Activated CD8-positive, alpha-beta T cell treated with anti-CD3 and anti-CD28 coated beads for 36 hours (primary cell): ENCODE results near the gene SRGAP1. TPM values are rescaled to one million over a fixed set of nuclear protein-coding genes. Genes with fewer than 3 reads are reported as not detected.

Experiments used
- ATAC-seq: fragments of 200-7000 bp; cut with Tn5 transposase; one replicate; pipeline ENCODE4 v1.10.0; 2021; ENCODE audit warnings: mild to moderate bottlenecking, moderate library complexity
- CTCF ChIA-PET: fragments of 350-600 bp; sonication (Branson Sonifier 250); formaldehyde crosslinking; loops from one replicate; lab custom pipeline; 2021; ENCODE audit warnings: antibody characterized with exemption; lab: Charles Lee
- POLR2A ChIA-PET: fragments of 350-600 bp; sonication (Branson Sonifier 250); formaldehyde crosslinking; loops from one replicate; lab custom pipeline; 2021; ENCODE audit warnings: antibody characterized with exemption; lab: Charles Lee
- DNase-seq: peaks from one replicate; pipeline ENCODE4 v3.0.0-alpha.2; 2020
- H3K27ac Mint-ChIP-seq: one replicate; pipeline ENCODE4 v1.8.0; 2021; ENCODE audit warnings: mild to moderate bottlenecking, mixed read lengths
- H3K27me3 Mint-ChIP-seq: one replicate; pipeline ENCODE4 v1.8.0; 2021; ENCODE audit warnings: mixed read lengths
- H3K36me3 Mint-ChIP-seq: one replicate; pipeline ENCODE4 v1.8.0; 2021; ENCODE audit warnings: low read depth, mixed read lengths
- H3K4me1 Mint-ChIP-seq: one replicate; pipeline ENCODE4 v1.8.0; 2021; ENCODE audit warnings: low read depth, mixed read lengths
- H3K4me3 Mint-ChIP-seq: one replicate; pipeline ENCODE4 v1.8.0; 2021; ENCODE audit warnings: mild to moderate bottlenecking, moderate library complexity, mixed read lengths
- H3K9me3 Mint-ChIP-seq: one replicate; pipeline ENCODE4 v1.8.0; 2021; ENCODE audit warnings: mixed read lengths
- CTCF ChIP-seq: fragments of 200-600 bp; IDR thresholded peaks from one replicate; pipeline ENCODE4 v1.8.0; 2022; ENCODE audit warnings: antibody characterized with exemption, mild to moderate bottlenecking
- intact Hi-C: fragments of 100-400 bp; cut with micrococcal nuclease; formaldehyde crosslinking; loops from one replicate; pipeline ENCODE4 v1.10.0; 2022
- total RNA-seq, 2 experiments: library from RNA; stranded (reverse); gene quantifications; one replicate each; pipeline ENCODE4 v1.2.3, GENCODE V29; 2021

The SRGAP1 gene
- total RNA-seq, 2 experiments from 2014 or later, result 0.02 to 0.07 TPM

- intact Hi-C loops, result no loop called here
- H3K36me3 Mint-ChIP-seq, result no peaks in the 10 kb centered on the region
- CTCF ChIA-PET, result no interaction called here
- DNase-seq, result no peak
- peaks cover 25% of the 10 kb centered on the region for H3K27me3 Mint-ChIP-seq
- no peaks in the 10 kb centered on the region for H3K4me1 Mint-ChIP-seq
- no peak overlapping the region for H3K4me3 Mint-ChIP-seq
- POLR2A ChIA-PET, result no interaction called here
- no peak overlapping the region for H3K27ac Mint-ChIP-seq
- TF ChIP-seq CTCF, result no peak
- ATAC-seq, result no peak
- no peaks in the 10 kb centered on the region for H3K9me3 Mint-ChIP-seq
These were observed 253.0 kb downstream of the SRGAP1 start for GRCh38 chr12:64097366-64098105.

- no peak overlapping the region for H3K4me3 Mint-ChIP-seq
These were observed 254.3 kb downstream of the SRGAP1 start for GRCh38 chr12:64098709-64099354.

GRCh38 chr12:64099397-64099796 lies 254.9 kb downstream of the SRGAP1 start:
- intact Hi-C loops, result no loop called here
- ATAC-seq (no peak), DNase-seq (no peak)
- no peak for TF ChIP-seq CTCF
- Mint-ChIP-seq H3K9me3 (no peaks in the 10 kb centered on the region), H3K36me3 (no peaks in the 10 kb centered on the region), H3K4me1 (no peaks in the 10 kb centered on the region), H3K27me3 (peaks cover 25% of the 10 kb centered on the region), H3K27ac (no peak overlapping the region), H3K4me3 (no peak overlapping the region)
- ChIA-PET CTCF (interaction anchor here (0.8 kb wide), 1 partner anchor 157 kb away, joined by 3 read pairs; no protein-coding TSS in a partner anchor), POLR2A (no interaction called here)

More at GRCh38 chr12:64098709-64099354, 254.3 kb downstream of the SRGAP1 start:
- no peaks in the 10 kb centered on the region for H3K4me1 Mint-ChIP-seq
- ATAC-seq (no peak), DNase-seq (no peak)
- H3K36me3 Mint-ChIP-seq, result no peaks in the 10 kb centered on the region
- no peaks in the 10 kb centered on the region for H3K9me3 Mint-ChIP-seq
- CTCF ChIA-PET, result interaction anchor here (0.8 kb wide), 1 partner anchor 158 kb away, joined by 3 read pairs; no protein-coding TSS in a partner anchor
- H3K27ac Mint-ChIP-seq, result no peak overlapping the region
- intact Hi-C loops, result no loop called here
- H3K27me3 Mint-ChIP-seq, result peaks cover 25% of the 10 kb centered on the region
- POLR2A ChIA-PET, result no interaction called here
- no peak for TF ChIP-seq CTCF

GRCh38 chr12:64102339-64102738 lies 257.8 kb downstream of the SRGAP1 start:
- no peaks in the 10 kb centered on the region for H3K36me3 Mint-ChIP-seq
- H3K27me3 Mint-ChIP-seq, result peaks cover 29% of the 10 kb centered on the region
- no peak for TF ChIP-seq CTCF
- H3K4me1 Mint-ChIP-seq, result no peaks in the 10 kb centered on the region
- POLR2A ChIA-PET, result no interaction called here
- no peak for DNase-seq
- ATAC-seq, result no peak
- CTCF ChIA-PET, result no interaction called here
- no peak overlapping the region for H3K4me3 Mint-ChIP-seq
- no peaks in the 10 kb centered on the region for H3K9me3 Mint-ChIP-seq
- intact Hi-C loops, result no loop called here
- H3K27ac Mint-ChIP-seq, result no peak overlapping the region
